ENCODE results near the gene MEX3D. TPM values are rescaled to one million over a fixed set of nuclear protein-coding genes. Genes with fewer than 3 reads are reported as not detected.
"Not testable (repeated sequence)": the region's sequence is repeated elsewhere in the genome, so short reads cannot be mapped to it uniquely, and the experiment has no call there.

The MEX3D gene
- total and polyA plus RNA-seq, 9 donors: 7.3 to 54.4 (median 34.8) TPM

GRCh38 chr19:1533510-1534150, 34.5 kb downstream of the MEX3D start:
- H3K4me3 ChIP-seq: no peak overlapping the region
- 79 to 87% (median 80%) methylated on average over 22 to 23 of the region's 23 CpGs for WGBS, 3 donors
- TF ChIP-seq CTCF (IDR thresholded peaks at IDR 0.05) (no peak), POLR2A (IDR thresholded peaks at IDR 0.05) (no peak), EP300 (IDR thresholded peaks at IDR 0.05) (no peak)
- H3K36me3 ChIP-seq: no peaks in the 10 kb centered on the region
- DNase-seq: no peak
- no peaks in the 10 kb centered on the region for H3K9me3 ChIP-seq
- no peaks in the 10 kb centered on the region for H3K27me3 ChIP-seq
- intact Hi-C loops (cut with DNase I): no loop called here
- peaks cover under 1% of the 10 kb centered on the region for H3K4me1 ChIP-seq (ENCODE audit: insufficient read depth)
- no peak overlapping the region for H3K27ac ChIP-seq

DNA sequence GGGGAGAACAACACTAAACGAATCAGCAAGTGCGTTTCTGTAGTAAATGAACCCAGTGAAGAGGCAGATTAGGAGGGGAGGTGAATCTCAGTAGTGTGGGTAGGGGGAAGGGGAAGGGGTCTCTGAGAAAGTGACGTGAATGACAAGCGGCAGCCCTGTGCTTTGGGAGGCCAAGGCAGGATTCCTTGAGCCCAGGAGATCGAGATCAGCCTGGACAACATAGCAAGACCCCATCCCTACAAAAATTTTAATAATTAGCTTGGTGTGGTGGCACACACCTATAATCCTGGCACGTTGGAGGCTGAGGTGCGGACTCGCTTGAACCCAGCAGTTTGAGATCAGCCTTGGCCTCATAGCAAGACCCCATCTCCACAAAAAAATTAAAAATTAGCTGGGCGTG, 36.1 kb downstream of the MEX3D start:
- no peaks in the 10 kb centered on the region for H3K36me3 ChIP-seq
- WGBS, 3 donors: 88 to 95% (median 93%) methylated on average over 9 of the region's 9 CpGs
- no peak overlapping the region for H3K4me3 ChIP-seq
- intact Hi-C loops (cut with DNase I): no loop called here
- H3K27ac ChIP-seq: no peak overlapping the region
- no peaks in the 10 kb centered on the region for H3K4me1 ChIP-seq (ENCODE audit: insufficient read depth)
- H3K27me3 ChIP-seq: no peaks in the 10 kb centered on the region
- TF ChIP-seq POLR2A (IDR thresholded peaks at IDR 0.05): no peak
- no peak for TF ChIP-seq EP300 (IDR thresholded peaks at IDR 0.05)
- TF ChIP-seq CTCF (IDR thresholded peaks at IDR 0.05): no peak
- no peaks in the 10 kb centered on the region for H3K9me3 ChIP-seq
- DNase-seq: no peak

DNA sequence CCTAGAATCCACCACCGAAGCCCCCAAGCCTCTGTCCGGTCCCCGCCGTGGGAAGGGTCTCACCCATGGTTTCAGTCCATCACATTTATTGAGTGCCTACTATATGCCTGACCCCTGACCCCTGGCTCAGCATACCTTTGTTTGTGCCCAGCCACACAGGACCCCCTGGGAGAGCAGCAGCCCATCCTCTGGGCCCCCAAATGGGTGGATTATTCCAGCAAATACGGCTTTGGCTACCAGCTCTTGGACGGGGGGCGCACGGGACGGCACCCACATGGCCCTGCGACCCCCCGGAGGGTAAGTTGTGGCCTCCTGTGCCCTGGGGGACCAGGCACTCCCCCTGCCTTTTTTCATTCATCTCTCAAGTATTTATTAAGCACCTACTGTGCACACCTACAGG, 36.5 kb downstream of the MEX3D start:
- H3K27me3 ChIP-seq: no peaks in the 10 kb centered on the region
- H3K9me3 ChIP-seq: no peaks in the 10 kb centered on the region
- H3K36me3 ChIP-seq: no peaks in the 10 kb centered on the region
- no peak for TF ChIP-seq EP300 (IDR thresholded peaks at IDR 0.05)
- no peak for TF ChIP-seq POLR2A (IDR thresholded peaks at IDR 0.05)
- no peak for TF ChIP-seq CTCF (IDR thresholded peaks at IDR 0.05)
- H3K4me3 ChIP-seq: no peak overlapping the region
- no peak for DNase-seq
- intact Hi-C loops (cut with DNase I): no loop called here
- H3K27ac ChIP-seq: no peak overlapping the region
- no peaks in the 10 kb centered on the region for H3K4me1 ChIP-seq (ENCODE audit: insufficient read depth)
- 81 to 94% (median 88%) methylated on average over 11 of the region's 11 CpGs for WGBS, 3 donors

GRCh38 chr19:1530856-1531255, 37.3 kb downstream of the MEX3D start:
- H3K9me3 ChIP-seq; H3K27ac ChIP-seq; H3K27me3 ChIP-seq; DNase-seq; H3K4me3 ChIP-seq; H3K36me3 ChIP-seq; intact Hi-C loops (cut with DNase I); H3K4me1 ChIP-seq (ENCODE audit: insufficient read depth): not testable (repeated sequence)
- 91 to 97% (median 96%) methylated on average over 11 of the region's 11 CpGs for WGBS, 3 donors

DNA sequence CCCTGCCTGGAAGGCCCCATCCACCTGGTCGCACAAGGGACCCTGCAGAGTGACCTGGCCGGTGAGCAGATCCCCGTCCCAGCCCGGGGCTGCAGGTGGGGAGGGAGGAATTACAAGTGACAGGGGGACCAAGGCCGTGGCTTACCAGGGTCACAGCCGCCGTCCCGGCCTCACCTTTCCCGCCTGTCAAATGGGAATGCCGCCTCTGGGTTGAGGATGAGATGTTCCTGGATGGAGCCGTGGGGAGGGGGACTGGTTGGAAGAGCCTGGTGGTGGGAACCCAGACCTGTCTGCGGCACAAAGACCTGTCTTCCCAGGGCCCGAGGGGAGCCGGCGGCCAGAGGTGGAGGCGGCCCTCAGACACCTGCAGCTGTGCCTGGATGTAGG, 38.7 kb downstream of the MEX3D start:
- H3K4me3 ChIP-seq: no peak overlapping the region
- peaks cover under 1% of the 10 kb centered on the region for H3K4me1 ChIP-seq (ENCODE audit: insufficient read depth)
- no peaks in the 10 kb centered on the region for H3K36me3 ChIP-seq
- intact Hi-C loops (cut with DNase I): no loop called here
- H3K9me3 ChIP-seq: no peaks in the 10 kb centered on the region
- no peak for TF ChIP-seq CTCF (IDR thresholded peaks at IDR 0.05)
- TF ChIP-seq POLR2A (IDR thresholded peaks at IDR 0.05): no peak
- no peak for TF ChIP-seq EP300 (IDR thresholded peaks at IDR 0.05)
- no peak for DNase-seq
- no peak overlapping the region for H3K27ac ChIP-seq
- H3K27me3 ChIP-seq: no peaks in the 10 kb centered on the region
- WGBS, 3 donors: 82 to 84% (median 83%) methylated on average over 16 of the region's 16 CpGs

All from ovary (tissue), 9 donors.